Muscle of leg (tissue), 11 donors: ENCODE measurements around the gene SPTBN5. TPM values are rescaled to one million over a fixed set of nuclear protein-coding genes. Genes with fewer than 3 reads are reported as not detected.

Source experiments
- DNase-seq: peaks from one replicate; pipeline ENCODE4 v3.0.0; 2013
- H3K27ac ChIP-seq: one replicate; pipeline ENCODE4 v1.5.1; 2013; ENCODE audit warnings: mild to moderate bottlenecking, low read length, control low read depth
- H3K27me3 ChIP-seq: one replicate; pipeline ENCODE4 v1.6.1; 2013; ENCODE audit warnings: low read length; ENCODE audit not compliant: control insufficient read depth, insufficient read depth
- H3K36me3 ChIP-seq: one replicate; pipeline ENCODE4 v1.6.1; 2013; ENCODE audit warnings: low read length; ENCODE audit not compliant: control insufficient read depth, insufficient read depth
- H3K4me1 ChIP-seq: one replicate; pipeline ENCODE4 v1.6.1; 2013; ENCODE audit warnings: low read length; ENCODE audit not compliant: control insufficient read depth, insufficient read depth
- H3K4me3 ChIP-seq: one replicate; pipeline ENCODE4 v1.5.1; 2013; ENCODE audit warnings: low read length, control low read depth
- H3K9me3 ChIP-seq: replicated peaks from 2 replicates; pipeline ENCODE4 v1.6.1; 2013; ENCODE audit warnings: low read depth, low read length; ENCODE audit not compliant: control insufficient read depth
- WGBS: methylation state at CpG from one replicate; pipeline ENCODE4 v1.1.5; 2013; ENCODE audit warnings: missing lambda C conversion rate; ENCODE audit not compliant: insufficient coverage; 5-methylcytosine and 5-hydroxymethylcytosine counted together
- polyA plus RNA-seq, 8 donors: library from polyadenylated mRNA; unstranded; fragments of 120-200 nt; gene quantifications; one replicate each; pipeline versions ENCODE4 v1.2.1 to v1.2.3, GENCODE V29; 2013; ENCODE audit warnings: inconsistent platforms in 1 of 8, low replicate concordance in 1 of 8; ENCODE audit not compliant: insufficient read length in 8 of 8, insufficient read depth in 1 of 8
- total RNA-seq: library from RNA; stranded (reverse); fragments of 120-200 nt; gene quantifications from one replicate; pipeline ENCODE4 v1.2.4, GENCODE V29; 2013

The SPTBN5 gene
- total and polyA plus RNA-seq, 9 donors = 1.8 to 9.4 (median 4.1) TPM

- H3K4me3 ChIP-seq = no peak overlapping the region
Observed at GRCh38 chr15:41809526-41810220, 84.2 kb downstream of the SPTBN5 start.

GRCh38 chr15:41809121-41809520 lies 84.7 kb downstream of the SPTBN5 start:
- H3K36me3 ChIP-seq = peaks cover 29% of the 10 kb centered on the region
- H3K9me3 ChIP-seq = no peaks in the 10 kb centered on the region
- no peak for DNase-seq
- H3K27ac ChIP-seq = no peak overlapping the region
- peaks cover 9% of the 10 kb centered on the region for H3K4me1 ChIP-seq
- no peak overlapping the region for H3K4me3 ChIP-seq
- H3K27me3 ChIP-seq = no peaks in the 10 kb centered on the region
- WGBS = no CpG with 5 or more reads among the region's 2 CpGs

More at GRCh38 chr15:41809526-41810220, 84.2 kb downstream of the SPTBN5 start:
- Histone ChIP-seq H3K27ac (no peak overlapping the region), H3K36me3 (peaks cover 33% of the 10 kb centered on the region), H3K9me3 (no peaks in the 10 kb centered on the region), H3K27me3 (no peaks in the 10 kb centered on the region), H3K4me1 (peaks cover 8% of the 10 kb centered on the region)
- DNase-seq = no peak
- WGBS = 64% methylated on average over 8 of the region's 12 CpGs

- H3K9me3 ChIP-seq = no peaks in the 10 kb centered on the region
- DNase-seq = no peak
- H3K4me3 ChIP-seq = no peak overlapping the region
- no peaks in the 10 kb centered on the region for H3K27me3 ChIP-seq
- 96% methylated on average over 2 of the region's 10 CpGs for WGBS
- no peak overlapping the region for H3K27ac ChIP-seq
- peaks cover 9% of the 10 kb centered on the region for H3K4me1 ChIP-seq
- peaks cover 8% of the 10 kb centered on the region for H3K36me3 ChIP-seq
Observed at GRCh38 chr15:41806291-41807181, 87.3 kb downstream of the SPTBN5 start.

- peaks cover 6% of the 10 kb centered on the region for H3K4me1 ChIP-seq
- H3K36me3 ChIP-seq = peaks cover 9% of the 10 kb centered on the region
- H3K4me3 ChIP-seq = no peak overlapping the region
- no peaks in the 10 kb centered on the region for H3K27me3 ChIP-seq
- H3K27ac ChIP-seq = no peak overlapping the region
- WGBS = 80% methylated on average over 1 of the region's 3 CpGs
- DNase-seq = no peak
- H3K9me3 ChIP-seq = no peaks in the 10 kb centered on the region
Observed at GRCh38 chr15:41805711-41806110, 88.1 kb downstream of the SPTBN5 start.

GRCh38 chr15:41804916-41805666 lies 88.8 kb downstream of the SPTBN5 start:
- Histone ChIP-seq H3K36me3 (peaks cover 14% of the 10 kb centered on the region), H3K4me3 (no peak overlapping the region), H3K4me1 (peaks cover 6% of the 10 kb centered on the region), H3K9me3 (no peaks in the 10 kb centered on the region), H3K27ac (no peak overlapping the region), H3K27me3 (no peaks in the 10 kb centered on the region)
- DNase-seq = peak; percentile 53
- WGBS = 29% methylated on average over 4 of the region's 8 CpGs

- WGBS = 100% methylated on average over 1 of the region's 2 CpGs
- peaks cover 17% of the 10 kb centered on the region for H3K36me3 ChIP-seq
- no peaks in the 10 kb centered on the region for H3K9me3 ChIP-seq
- peaks cover 6% of the 10 kb centered on the region for H3K4me1 ChIP-seq
- no peak overlapping the region for H3K27ac ChIP-seq
- H3K27me3 ChIP-seq = no peaks in the 10 kb centered on the region
- DNase-seq = no peak
- H3K4me3 ChIP-seq = no peak overlapping the region
Observed at GRCh38 chr15:41804361-41804760, 89.5 kb downstream of the SPTBN5 start.

GRCh38 chr15:41801850-41802455 lies 91.9 kb downstream of the SPTBN5 start:
- DNase-seq = no peak
- no CpG with 5 or more reads among the region's 3 CpGs for WGBS
- peaks cover 12% of the 10 kb centered on the region for H3K36me3 ChIP-seq
- H3K27ac ChIP-seq = no peak overlapping the region
- peaks cover 6% of the 10 kb centered on the region for H3K4me1 ChIP-seq
- no peak overlapping the region for H3K4me3 ChIP-seq
- H3K27me3 ChIP-seq = no peaks in the 10 kb centered on the region
- H3K9me3 ChIP-seq = no peaks in the 10 kb centered on the region

GRCh38 chr15:41801185-41801584 lies 92.7 kb downstream of the SPTBN5 start:
- Histone ChIP-seq H3K4me3 (no peak overlapping the region), H3K4me1 (peaks cover 10% of the 10 kb centered on the region), H3K9me3 (no peaks in the 10 kb centered on the region), H3K27me3 (no peaks in the 10 kb centered on the region), H3K27ac (no peak overlapping the region), H3K36me3 (peaks cover 12% of the 10 kb centered on the region)
- no peak for DNase-seq
- WGBS = no CpG with 5 or more reads among the region's 3 CpGs

- no peak overlapping the region for H3K4me3 ChIP-seq
- 90% methylated on average over 5 of the region's 5 CpGs for WGBS
- no peaks in the 10 kb centered on the region for H3K27me3 ChIP-seq
- no peak overlapping the region for H3K27ac ChIP-seq
- H3K4me1 ChIP-seq = peaks cover 9% of the 10 kb centered on the region
- no peak for DNase-seq
- H3K9me3 ChIP-seq = no peaks in the 10 kb centered on the region
- H3K36me3 ChIP-seq = peaks cover 12% of the 10 kb centered on the region
Observed at GRCh38 chr15:41799488-41799805, 94.4 kb downstream of the SPTBN5 start.
